H1 (cell line): ENCODE data around the gene RAPGEF1. TPM values are rescaled to one million over a fixed set of nuclear protein-coding genes. Genes with fewer than 3 reads are reported as not detected.

Source experiments
- CTCF ChIA-PET: fragments of 300-600 bp; sonication (Branson Sonifier 250); formaldehyde crosslinking; loops from one replicate; lab custom pipeline; 2021; ENCODE audit not compliant: partially characterized antibody; lab: Charles Lee
- POLR2A ChIA-PET: fragments of 300-600 bp; sonication (Branson Sonifier 250); formaldehyde crosslinking; loops from one replicate; lab custom pipeline; 2021; ENCODE audit warnings: inconsistent platforms; ENCODE audit not compliant: partially characterized antibody; lab: Charles Lee
- DNase-seq, 2 experiments: peaks; one replicate each; pipeline versions ENCODE4 v3.0.0 to v3.0.0-alpha.2; 2010 to 2022; ENCODE audit warnings: low spot score in 2 of 2, low read depth in 1 of 2, mixed read lengths in 1 of 2
- FAIRE-seq: peaks from 2 replicates; lab custom pipeline; 2011; peaks lifted over from hg19 to GRCh38; lab: Jason Lieb, UNC
- H2AFZ ChIP-seq: 2 replicates; pipeline ENCODE4 v1.8.1; 2012; ENCODE audit warnings: low read length, inconsistent platforms
- H2AK5ac ChIP-seq: 2 replicates; pipeline ENCODE4 v1.6.1; 2013; ENCODE audit warnings: low read depth, low read length
- H2BK120ac ChIP-seq: replicated peaks from 2 replicates; pipeline ENCODE3; 2013; ENCODE audit warnings: low read depth, low read length, inconsistent platforms
- H2BK12ac ChIP-seq: 2 replicates; pipeline ENCODE4 v1.6.1; 2013; ENCODE audit warnings: low read depth, low read length
- H2BK15ac ChIP-seq: 2 replicates; pipeline ENCODE4 v1.6.1; 2013; ENCODE audit warnings: low read length
- H2BK20ac ChIP-seq: 2 replicates; pipeline ENCODE4 v1.6.1; 2013; ENCODE audit warnings: low read length
- H2BK5ac ChIP-seq: 2 replicates; pipeline ENCODE4 v1.6.1; 2013; ENCODE audit warnings: low read depth, low read length
- H3K14ac ChIP-seq: 2 replicates; pipeline ENCODE4 v1.6.1; 2013; ENCODE audit warnings: inconsistent platforms; ENCODE audit not compliant: insufficient read length
- H3K18ac ChIP-seq: 2 replicates; pipeline ENCODE4 v1.6.1; 2013; ENCODE audit warnings: low read length; ENCODE audit errors: extremely low read depth
- H3K23ac ChIP-seq: 2 replicates; pipeline ENCODE4 v1.6.1; 2013; ENCODE audit warnings: inconsistent platforms; ENCODE audit not compliant: insufficient read length
- H3K23me2 ChIP-seq: 2 replicates; pipeline ENCODE4 v1.6.1; 2013; ENCODE audit warnings: low read depth, low read length
- H3K27ac ChIP-seq: 2 replicates; pipeline ENCODE4 v1.6.1; 2011; ENCODE audit warnings: low read depth, low read length, inconsistent platforms
- H3K27me3 ChIP-seq, 4 experiments: replicated peaks in 1 of 4; 1 replicate in 1 of 4; 2 replicates in 3 of 4; pipeline versions ENCODE4 v1.6.1 to v1.8.1; 2011 to 2013; ENCODE audit warnings: low read length in 3 of 4, mild to moderate bottlenecking in 3 of 4, inconsistent platforms in 2 of 4, mixed read lengths in 2 of 4, moderate library complexity in 1 of 4; ENCODE audit not compliant: control insufficient read depth in 3 of 4, insufficient read depth in 3 of 4; ENCODE audit errors: extremely low read depth in 1 of 4
- H3K36me3 ChIP-seq, 4 experiments: 2 replicates each; pipeline versions ENCODE4 v1.6.1 to v1.8.1; 2011 to 2013; ENCODE audit warnings: mild to moderate bottlenecking in 4 of 4, low read length in 3 of 4, moderate library complexity in 2 of 4, control low read depth in 1 of 4, inconsistent platforms in 1 of 4; ENCODE audit not compliant: insufficient read depth in 4 of 4, control insufficient read depth in 2 of 4
- H3K4ac ChIP-seq: replicated peaks from 2 replicates; pipeline ENCODE3; 2013; ENCODE audit warnings: low read length, low read depth, mixed read lengths, inconsistent platforms; ENCODE audit not compliant: insufficient read length
- H3K4me1 ChIP-seq, 4 experiments: replicated peaks in 1 of 4; 1 replicate in 1 of 4; 2 replicates in 3 of 4; pipeline versions ENCODE4 v1.6.1 to v1.8.1; 2011 to 2013; ENCODE audit warnings: low read length in 3 of 4, inconsistent platforms in 2 of 4, mixed read lengths in 1 of 4; ENCODE audit not compliant: insufficient read depth in 4 of 4, control insufficient read depth in 3 of 4
- H3K4me2 ChIP-seq, 2 experiments: 2 replicates each; pipeline versions ENCODE4 v1.6.1 to v1.8.1; 2011 to 2013; ENCODE audit warnings: low read depth in 2 of 2, low read length in 2 of 2, control low read depth in 1 of 2, inconsistent platforms in 1 of 2, mild to moderate bottlenecking in 1 of 2; ENCODE audit not compliant: insufficient read depth in 1 of 2
- H3K4me3 ChIP-seq, 4 experiments: fragments of 200-600, 300-600 bp in 1 of 4; sonication (generic), shearing (Covaris generic), sonication (Bioruptor Twin) in 1 of 4; 2 replicates each; pipeline versions ENCODE4 v1.5.1 to v1.8.1; 2011 to 2016; ENCODE audit warnings: low read length in 4 of 4, low read depth in 3 of 4, control low read depth in 2 of 4, inconsistent platforms in 2 of 4, mild to moderate bottlenecking in 2 of 4, mixed read lengths in 1 of 4, moderate library complexity in 1 of 4; ENCODE audit not compliant: insufficient read depth in 2 of 4; ENCODE audit errors: extremely low read depth in 1 of 4
- H3K56ac ChIP-seq: replicated peaks from 2 replicates; pipeline ENCODE3; 2013; ENCODE audit warnings: low read depth, mild to moderate bottlenecking, mixed read lengths, low read length, inconsistent platforms; ENCODE audit not compliant: insufficient read length
- H3K79me1 ChIP-seq: 2 replicates; pipeline ENCODE4 v1.6.1; 2013; ENCODE audit warnings: low read depth, low read length, control low read depth
- H3K79me2 ChIP-seq, 2 experiments: 2 replicates each; pipeline versions ENCODE4 v1.6.1 to v1.8.1; 2012 to 2013; ENCODE audit warnings: low read length in 2 of 2, mild to moderate bottlenecking in 2 of 2, inconsistent platforms in 1 of 2; ENCODE audit not compliant: insufficient read depth in 2 of 2, control insufficient read depth in 1 of 2
- H3K9ac ChIP-seq, 4 experiments: replicated peaks in 1 of 4; 1 replicate in 1 of 4; 2 replicates in 3 of 4; pipeline versions ENCODE4 v1.6.1 to v1.8.1; 2011 to 2013; ENCODE audit warnings: low read depth in 3 of 4, low read length in 3 of 4, control low read depth in 2 of 4, mild to moderate bottlenecking in 2 of 4, moderate library complexity in 2 of 4, inconsistent platforms in 1 of 4; ENCODE audit errors: extremely low read depth in 1 of 4
- H3K9me3 ChIP-seq, 2 experiments: 2 replicates each; pipeline versions ENCODE4 v1.6.1 to v1.8.1; 2012 to 2013; ENCODE audit warnings: mild to moderate bottlenecking in 2 of 2, moderate library complexity in 2 of 2, control low read depth in 1 of 2, inconsistent platforms in 1 of 2, low read depth in 1 of 2, low read length in 1 of 2, mixed read lengths in 1 of 2; ENCODE audit not compliant: insufficient read depth in 2 of 2
- H4K20me1 ChIP-seq, 2 experiments: replicated peaks in 1 of 2; 2 replicates each; pipeline versions ENCODE3 to v1.8.1; 2011 to 2013; ENCODE audit warnings: inconsistent platforms in 2 of 2, low read length in 2 of 2, mild to moderate bottlenecking in 1 of 2; ENCODE audit not compliant: insufficient read depth in 2 of 2, control insufficient read depth in 1 of 2
- H4K5ac ChIP-seq: 2 replicates; pipeline ENCODE4 v1.6.1; 2013; ENCODE audit warnings: low read length, low read depth, mixed read lengths, inconsistent platforms; ENCODE audit not compliant: insufficient read length
- H4K8ac ChIP-seq: 2 replicates; pipeline ENCODE4 v1.8.0; 2013; ENCODE audit warnings: mild to moderate bottlenecking, moderate library complexity, low read length, inconsistent platforms; ENCODE audit not compliant: insufficient read depth; ENCODE audit errors: extremely low read depth
- H4K91ac ChIP-seq: replicated peaks from 2 replicates; pipeline ENCODE3; 2013; ENCODE audit warnings: low read length, mixed read lengths, inconsistent platforms; ENCODE audit not compliant: insufficient read length
- HDAC6 ChIP-seq: IDR thresholded peaks from one replicate; pipeline ENCODE4 v1.7.1; 2012; ENCODE audit warnings: low read depth, mild to moderate bottlenecking, inconsistent platforms, low read length, moderate library complexity
- TEAD4 ChIP-seq: IDR thresholded peaks from 2 replicates; pipeline ENCODE4 v1.6.1; 2012; ENCODE audit warnings: low read depth, low read length, inconsistent platforms, mixed read lengths
- WGBS, 2 experiments: shearing (Covaris generic) in 1 of 2; methylation state at CpG; one replicate each; pipeline versions ENCODE4 v1.1.6 to v1.1.7; 2013 to 2015; ENCODE audit warnings: low lambda C conversion rate in 2 of 2, mixed read lengths in 2 of 2, inconsistent platforms in 1 of 2, low coverage in 1 of 2, missing lambda C conversion rate in 1 of 2; ENCODE audit not compliant: insufficient replicate concordance in 2 of 2, insufficient coverage in 1 of 2, insufficient read length in 1 of 2; ENCODE audit errors: extremely low coverage in 1 of 2, missing lambda C conversion rate in 1 of 2; 5-methylcytosine and 5-hydroxymethylcytosine counted together
- polyA plus RNA-seq, 7 experiments: library from polyadenylated mRNA; depleted of rRNA in 3 of 7; stranded (reverse) in 5 of 7; unstranded in 2 of 7; fragments of >200 nt in 5 of 7; fragments of 200-250 nt in 2 of 7; gene quantifications; 1 replicate in 5 of 7; 2 replicates in 1 of 7; 4 replicates in 1 of 7; pipeline versions ENCODE4 v1.2.1 to v1.2.3, GENCODE V29; 2011 to 2013; ENCODE audit warnings: missing spikeins in 2 of 7, mixed read lengths in 2 of 7
- total RNA-seq: library from RNA; stranded (reverse); fragmentation: NEBNext Ultra II Directional; extraction: Animal tissue kit (Norgen Biotek cat#: 25700); gene quantifications from 2 replicates; pipeline ENCODE4 v1.2.1, GENCODE V29; 2021

Gene RAPGEF1
- total and polyA plus RNA-seq, 2 of the 8 experiments (the other 6 are each of a cell fraction or from before 2014, with no cell fraction given): 29.7 to 78.9 TPM

- Histone ChIP-seq H3K9me3 (no peaks in the 10 kb centered on the region), H4K20me1 (no peaks in the 10 kb centered on the region), H3K4ac (no peak overlapping the region), H2AFZ (no peak overlapping the region), H3K23ac (no peak overlapping the region), H3K4me1 (peaks cover 0 to 7% (median 5%) of the 10 kb centered on the region in 4 experiments; a peak in 6 of 7 replicates), H2AK5ac (no peak overlapping the region), H3K56ac (no peak overlapping the region), H4K8ac (no peak overlapping the region), H3K79me1 (no peaks in the 10 kb centered on the region; the same call in 1 of the 2 replicates), H3K36me3 (peaks cover 0 to 6% (median 2%) of the 10 kb centered on the region in 4 experiments; a peak in 2 of 8 replicates), H3K4me3 (no peak overlapping the region), H4K5ac (no peak overlapping the region), H3K27ac (no peak overlapping the region), H2BK20ac (no peak overlapping the region), H3K9ac (no peak overlapping the region), H3K4me2 (no peak overlapping the region), H4K91ac (no peak overlapping the region), H3K27me3 (no peaks in the 10 kb centered on the region), H3K23me2 (no peaks in the 10 kb centered on the region), H2BK12ac (no peak overlapping the region), H2BK15ac (no peak overlapping the region; the same call in 1 of the 2 replicates), H3K18ac (no peak overlapping the region), H3K14ac (no peak overlapping the region), H2BK120ac (no peak overlapping the region), H3K79me2 (no peaks in the 10 kb centered on the region), H2BK5ac (no peak overlapping the region)
- WGBS, 2 experiments: 92% methylated on average over 11 of the region's 11 CpGs; no CpG with 5 or more reads in 1 of the 2 experiments
- ChIA-PET POLR2A (no interaction called here), CTCF (interaction anchor here (0.5 to 5.5 kb wide), 10 partner anchors 10 to 107 kb away, joined by 3 to 33 read pairs (median 4); partner anchors contain the start of gene RAPGEF1)
- TF ChIP-seq TEAD4 (no peak), HDAC6 (no peak)
- FAIRE-seq (no peak), DNase-seq (no peak)
Measured at GRCh38 chr9:131640438-131641137, 99.3 kb downstream of the RAPGEF1 start.
